Fibroblast of pulmonary artery (primary cell): ENCODE data around the gene JARID2.

Experiments used
- DNase-seq: peaks from one replicate; pipeline ENCODE4 v3.0.0-alpha.2; 2010; ENCODE audit warnings: low read depth
- H3K4me3 ChIP-seq: replicated peaks from 2 replicates; pipeline ENCODE4 v1.5.1; 2011; ENCODE audit warnings: low read depth, mild to moderate bottlenecking, control low read depth, low read length, moderate library complexity
- TF ChIP-seq, protein P1 (sequence below): IDR thresholded peaks from 2 replicates; pipeline ENCODE4 v1.5.1; 2011; ENCODE audit warnings: mild to moderate bottlenecking, control low read depth, low read length, inconsistent platforms; ENCODE audit errors: missing control alignments

JARID2 gene

DNA sequence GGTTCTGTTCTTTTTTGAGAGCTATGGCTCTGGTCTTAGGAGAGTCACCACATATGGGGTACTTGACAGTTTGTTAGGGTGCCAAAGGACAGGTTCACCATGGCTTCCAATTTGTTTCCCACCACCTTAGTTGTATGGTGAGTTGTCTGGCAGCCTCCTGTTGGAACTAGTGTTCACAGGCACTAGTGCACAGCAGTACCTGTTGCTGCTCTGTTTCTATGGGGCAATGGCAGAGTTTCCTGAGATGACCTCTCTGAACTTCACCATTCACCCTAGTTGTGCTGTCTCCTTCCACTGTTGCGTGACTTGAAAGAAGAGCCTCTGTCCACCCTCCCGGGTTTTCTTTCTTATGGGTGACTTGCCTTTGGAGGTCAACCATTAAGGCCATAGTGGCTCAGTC lies 129.1 kb downstream of the JARID2 start:
- DNase-seq: no peak
- H3K4me3 ChIP-seq: no peak overlapping the region
- TF ChIP-seq, protein P1, sequence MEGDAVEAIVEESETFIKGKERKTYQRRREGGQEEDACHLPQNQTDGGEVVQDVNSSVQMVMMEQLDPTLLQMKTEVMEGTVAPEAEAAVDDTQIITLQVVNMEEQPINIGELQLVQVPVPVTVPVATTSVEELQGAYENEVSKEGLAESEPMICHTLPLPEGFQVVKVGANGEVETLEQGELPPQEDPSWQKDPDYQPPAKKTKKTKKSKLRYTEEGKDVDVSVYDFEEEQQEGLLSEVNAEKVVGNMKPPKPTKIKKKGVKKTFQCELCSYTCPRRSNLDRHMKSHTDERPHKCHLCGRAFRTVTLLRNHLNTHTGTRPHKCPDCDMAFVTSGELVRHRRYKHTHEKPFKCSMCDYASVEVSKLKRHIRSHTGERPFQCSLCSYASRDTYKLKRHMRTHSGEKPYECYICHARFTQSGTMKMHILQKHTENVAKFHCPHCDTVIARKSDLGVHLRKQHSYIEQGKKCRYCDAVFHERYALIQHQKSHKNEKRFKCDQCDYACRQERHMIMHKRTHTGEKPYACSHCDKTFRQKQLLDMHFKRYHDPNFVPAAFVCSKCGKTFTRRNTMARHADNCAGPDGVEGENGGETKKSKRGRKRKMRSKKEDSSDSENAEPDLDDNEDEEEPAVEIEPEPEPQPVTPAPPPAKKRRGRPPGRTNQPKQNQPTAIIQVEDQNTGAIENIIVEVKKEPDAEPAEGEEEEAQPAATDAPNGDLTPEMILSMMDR: no peak

DNA sequence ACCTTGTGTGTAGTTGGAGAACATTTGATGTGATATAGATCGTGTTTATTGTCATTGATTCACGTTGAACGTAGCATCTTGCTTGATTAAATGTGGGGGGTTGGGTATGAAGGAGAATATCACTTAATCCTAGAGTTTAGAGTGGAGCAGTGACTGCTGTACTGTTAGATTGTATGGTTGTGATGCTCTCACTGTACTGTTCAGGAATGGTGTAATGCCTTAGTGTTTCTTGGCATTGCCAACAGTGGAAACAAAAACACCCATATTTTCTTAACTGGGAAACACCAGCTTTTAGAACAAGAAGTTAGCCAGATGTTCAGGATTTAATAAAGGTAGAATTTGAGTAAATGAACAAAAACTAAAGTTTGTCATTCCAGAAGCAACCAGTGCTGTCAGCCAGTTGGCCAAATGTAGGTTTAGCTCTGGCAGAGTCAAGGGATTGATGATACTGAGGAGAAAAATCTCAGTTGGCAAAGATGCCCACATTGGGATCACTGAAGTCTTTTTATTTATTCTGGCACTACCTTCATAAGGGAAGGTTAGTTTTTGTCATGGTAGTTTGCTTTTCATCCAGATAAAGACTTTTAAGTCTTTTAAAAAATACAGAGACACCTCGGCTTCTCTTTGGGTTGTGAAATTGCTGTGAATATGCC lies 129.9 kb downstream of the JARID2 start:
- TF ChIP-seq, protein P1: no peak
- DNase-seq: no peak

DNA sequence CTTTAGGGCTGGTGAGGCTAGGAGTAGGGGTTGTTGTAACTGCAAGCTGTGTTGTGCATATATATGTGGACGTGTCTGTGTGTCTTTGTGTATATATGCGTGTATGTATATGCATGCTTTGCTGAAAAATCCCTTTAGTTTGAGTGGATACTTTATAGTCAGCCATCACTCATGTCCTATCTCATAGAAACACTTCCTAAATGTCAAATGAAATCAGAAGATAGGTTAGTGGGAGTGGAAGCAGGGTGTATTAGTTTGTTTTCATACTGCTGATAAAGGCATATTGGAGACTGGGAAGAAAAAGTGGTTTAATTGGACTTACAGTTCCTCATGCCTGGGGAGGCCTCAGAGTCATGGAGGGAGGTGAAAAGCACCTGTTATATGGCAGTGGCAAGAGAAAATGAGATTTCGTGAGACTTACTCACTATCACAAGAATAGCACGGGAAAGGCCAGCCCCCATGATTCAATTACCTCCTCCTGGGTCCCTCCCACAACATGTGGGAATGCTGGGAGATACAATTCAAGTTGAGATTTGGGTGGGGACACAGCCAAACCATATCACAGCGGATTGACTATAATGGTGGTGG lies 131.1 kb downstream of the JARID2 start:
- no peak overlapping the region for H3K4me3 ChIP-seq
- TF ChIP-seq, protein P1: no peak
- no peak for DNase-seq

More for the DNA sequence above, 129.9 kb downstream of the JARID2 start:
- no peak overlapping the region for H3K4me3 ChIP-seq

DNA sequence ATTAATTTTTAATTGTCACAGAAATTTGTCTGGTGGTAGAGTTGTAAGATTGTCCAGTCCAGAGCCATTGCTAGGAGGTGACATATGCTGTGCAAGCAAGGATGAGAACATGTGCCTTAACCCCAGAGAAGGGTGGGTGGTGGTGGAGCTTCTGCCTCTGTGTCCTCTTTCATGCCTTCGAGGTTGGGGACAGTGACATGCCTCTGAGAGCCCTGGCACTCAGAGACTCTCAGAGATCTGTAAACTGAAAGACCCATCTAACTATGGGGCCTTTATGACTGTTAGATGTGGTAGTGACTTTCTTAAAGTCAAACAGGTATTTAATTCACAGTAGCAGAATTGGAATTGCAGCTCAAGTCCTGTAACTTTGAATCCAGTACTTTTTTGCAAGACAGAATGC lies 132.4 kb downstream of the JARID2 start:
- TF ChIP-seq, protein P1: no peak
- DNase-seq: no peak
- H3K4me3 ChIP-seq: no peak overlapping the region

DNA sequence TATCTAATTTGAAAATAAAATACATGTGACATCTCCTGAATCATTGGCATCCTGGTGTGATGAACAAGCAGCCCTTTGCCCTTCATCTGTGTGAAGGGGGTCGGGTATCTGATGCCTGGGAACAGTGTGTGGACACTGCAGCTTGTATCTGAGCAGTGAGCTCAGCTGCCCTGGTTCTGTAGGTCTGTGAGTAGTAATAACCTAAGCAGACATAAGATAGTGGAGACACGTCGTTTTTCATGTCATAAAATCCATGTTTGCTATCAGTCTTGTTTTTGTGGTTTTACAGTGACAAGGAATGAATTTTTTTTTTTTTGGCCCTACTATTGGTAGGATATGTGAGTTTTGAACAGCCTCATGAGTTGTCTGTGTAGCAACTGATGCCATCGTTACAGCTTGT lies 133.0 kb downstream of the JARID2 start:
- TF ChIP-seq, protein P1: no peak
- H3K4me3 ChIP-seq: no peak overlapping the region
- DNase-seq: no peak

DNA sequence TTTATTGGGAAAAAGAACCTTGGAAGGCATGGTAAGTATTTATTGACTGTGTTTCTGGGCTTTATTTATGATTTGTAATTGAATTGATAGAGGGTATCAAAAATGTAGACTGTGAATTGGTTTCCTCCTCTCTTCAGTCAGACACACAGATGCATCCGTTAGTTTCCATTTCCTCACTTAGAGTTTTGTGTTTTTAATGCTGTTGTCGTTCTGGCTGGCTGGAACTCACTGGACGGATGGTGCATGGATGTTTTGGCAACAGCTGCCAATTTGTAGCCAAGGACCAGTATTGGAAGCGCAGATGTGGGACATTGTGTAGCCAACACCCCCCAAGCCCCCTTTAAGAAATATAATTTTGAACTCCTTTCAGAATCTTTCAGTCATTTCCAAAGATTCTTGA lies 134.5 kb downstream of the JARID2 start:
- DNase-seq: no peak

DNA sequence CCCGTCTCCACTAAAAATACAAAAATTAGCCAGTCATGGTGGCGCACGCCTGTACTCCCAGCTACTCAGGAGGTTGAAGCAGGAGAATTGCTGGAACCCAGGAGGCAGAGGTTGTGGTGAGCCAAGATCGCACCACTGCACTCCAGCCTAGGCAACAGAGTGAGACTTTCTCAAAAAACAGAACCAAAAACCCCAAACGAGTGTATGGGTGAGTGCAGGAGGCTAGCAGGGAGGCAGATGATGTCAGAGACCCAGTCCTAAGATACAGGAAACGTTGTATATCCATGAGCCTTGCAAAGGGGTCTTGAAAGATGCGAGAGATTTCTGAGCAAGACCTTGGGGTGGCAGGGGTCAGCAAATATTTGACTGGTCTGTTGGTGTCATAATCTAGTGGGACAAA lies 136.2 kb downstream of the JARID2 start:
- TF ChIP-seq, protein P1: no peak
- no peak overlapping the region for H3K4me3 ChIP-seq
- no peak for DNase-seq

More for the DNA sequence above, 134.5 kb downstream of the JARID2 start:
- TF ChIP-seq, protein P1: no peak
- H3K4me3 ChIP-seq: no peak overlapping the region
